HL-60 (cell line): Measurements from ENCODE around the gene TOP2B.

Source experiments
- CTCF ChIP-seq: IDR thresholded peaks from one replicate; pipeline ENCODE4 v1.5.1; 2011; ENCODE audit warnings: low read length, control low read depth, inconsistent platforms; ENCODE audit not compliant: insufficient read depth
- POLR2AphosphoS5 ChIP-seq: IDR thresholded peaks from 2 replicates; pipeline ENCODE4 v1.6.1; 2012; ENCODE audit warnings: low read depth
- REST ChIP-seq: IDR thresholded peaks from 2 replicates; pipeline ENCODE4 v1.6.1; 2012; ENCODE audit warnings: low read depth; ENCODE audit not compliant: insufficient replicate concordance

GRCh38 chr3:25662736-25663320, 1.9 kb downstream of the TOP2B start:
- TF ChIP-seq REST, result no peak
- no peak for TF ChIP-seq CTCF
- no peak for TF ChIP-seq POLR2AphosphoS5
